OCI-LY3 (cell line): ENCODE data around the gene FAM43A.

ENCODE experiments used
- EZH2phosphoT487 ChIP-seq: fragments of 200-600 bp; shearing (Covaris generic); IDR thresholded peaks from 2 replicates; pipeline ENCODE4 v1.6.1; 2018; ENCODE audit warnings: antibody characterized with exemption, mixed run types, low read depth
- TF ChIP-seq, protein P1 (sequence below): fragments of 200-600, 300-600 bp; sonication (generic); IDR thresholded peaks from 2 replicates; pipeline ENCODE4 v1.5.1; 2014; ENCODE audit warnings: antibody characterized with exemption, low read length, low read depth

DNA sequence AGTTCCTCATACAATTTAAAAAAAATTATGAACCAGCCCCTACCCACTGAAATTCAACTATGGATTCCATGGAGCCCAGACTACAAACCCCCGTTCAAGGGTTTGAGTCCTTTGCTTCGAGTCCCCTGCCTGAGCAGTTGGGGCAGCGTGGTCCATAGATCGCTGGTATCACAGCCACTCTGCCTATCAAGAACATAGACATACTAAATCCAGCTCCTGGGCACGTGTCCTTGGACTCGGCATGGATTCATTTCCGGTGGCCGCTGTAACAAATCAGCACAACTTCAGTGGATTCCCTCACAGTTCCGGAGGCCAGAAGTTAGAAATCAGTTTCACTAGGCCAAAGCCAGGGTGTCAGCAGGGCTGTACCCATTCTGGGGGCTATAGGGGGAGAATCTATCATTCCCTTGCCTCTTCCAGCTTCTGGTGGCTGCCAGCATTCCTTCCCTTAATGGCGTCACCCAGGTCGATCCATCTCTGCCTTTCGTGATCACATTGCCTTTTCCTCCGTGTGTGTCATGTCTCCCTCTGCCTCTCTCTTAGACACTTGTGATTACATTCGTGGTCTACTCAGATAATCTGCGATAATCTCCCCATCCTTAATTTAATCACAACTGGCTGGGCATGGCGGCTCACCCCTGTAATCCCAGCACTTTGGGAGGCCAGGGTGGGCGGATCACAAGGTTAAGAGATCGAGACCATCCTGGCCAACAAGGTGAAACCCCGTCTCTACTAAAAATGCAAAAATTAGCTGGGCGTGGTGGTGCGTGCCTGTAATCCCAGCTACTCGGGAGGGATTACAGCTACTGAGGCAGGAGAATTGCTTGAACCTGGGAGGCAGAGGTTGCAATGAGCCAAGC, 47.9 kb upstream of the FAM43A start:
- TF ChIP-seq, protein P1, sequence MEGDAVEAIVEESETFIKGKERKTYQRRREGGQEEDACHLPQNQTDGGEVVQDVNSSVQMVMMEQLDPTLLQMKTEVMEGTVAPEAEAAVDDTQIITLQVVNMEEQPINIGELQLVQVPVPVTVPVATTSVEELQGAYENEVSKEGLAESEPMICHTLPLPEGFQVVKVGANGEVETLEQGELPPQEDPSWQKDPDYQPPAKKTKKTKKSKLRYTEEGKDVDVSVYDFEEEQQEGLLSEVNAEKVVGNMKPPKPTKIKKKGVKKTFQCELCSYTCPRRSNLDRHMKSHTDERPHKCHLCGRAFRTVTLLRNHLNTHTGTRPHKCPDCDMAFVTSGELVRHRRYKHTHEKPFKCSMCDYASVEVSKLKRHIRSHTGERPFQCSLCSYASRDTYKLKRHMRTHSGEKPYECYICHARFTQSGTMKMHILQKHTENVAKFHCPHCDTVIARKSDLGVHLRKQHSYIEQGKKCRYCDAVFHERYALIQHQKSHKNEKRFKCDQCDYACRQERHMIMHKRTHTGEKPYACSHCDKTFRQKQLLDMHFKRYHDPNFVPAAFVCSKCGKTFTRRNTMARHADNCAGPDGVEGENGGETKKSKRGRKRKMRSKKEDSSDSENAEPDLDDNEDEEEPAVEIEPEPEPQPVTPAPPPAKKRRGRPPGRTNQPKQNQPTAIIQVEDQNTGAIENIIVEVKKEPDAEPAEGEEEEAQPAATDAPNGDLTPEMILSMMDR, result no peak
- TF ChIP-seq EZH2phosphoT487, result no peak
